ENCODE data around the gene PNMA6E.

PNMA6E gene

GRCh38 chrX:153445106-153445855, 44.1 kb upstream of the PNMA6E start:
- Histone ChIP-seq H3K9ac (ENCODE audit: low read length) (no peak overlapping the region), H4K20me1 (ENCODE audit: insufficient read depth, low read length) (no peaks in the 10 kb centered on the region), H3K79me2 (ENCODE audit: low read length) (no peaks in the 10 kb centered on the region), H3K4me1 (ENCODE audit: low read length) (no peaks in the 10 kb centered on the region), H3K9me3 (replicated peaks; ENCODE audit: insufficient read depth, low read length) (no peaks in the 10 kb centered on the region), H3K4me2 (ENCODE audit: low read depth, low read length) (no peak overlapping the region), H3K36me3 (replicated peaks; ENCODE audit: insufficient read depth, low read length) (no peaks in the 10 kb centered on the region), H3F3A (ENCODE audit: insufficient read depth, low read length) (no peaks in the 10 kb centered on the region), H3K4me3 (ENCODE audit: low read length) (no peak overlapping the region), H3K27me3 (replicated peaks; ENCODE audit: insufficient read depth, low read length) (no peaks in the 10 kb centered on the region), H2AFZ (ENCODE audit: low read length) (no peak overlapping the region), H3K9me2 (replicated peaks; ENCODE audit: insufficient read depth, low read length) (no peaks in the 10 kb centered on the region), H3K27ac (ENCODE audit: low read length) (no peak overlapping the region)
- no peak for TF ChIP-seq EZH2phosphoT487 (IDR thresholded peaks at IDR 0.05; ENCODE audit: low read length)
- no peak for TF ChIP-seq EZH2 (optimal IDR thresholded peaks at IDR 0.05; ENCODE audit: low read depth, low read length)
- no peak for TF ChIP-seq CTCF (IDR thresholded peaks at IDR 0.05; ENCODE audit: low read length)
- DNase-seq, result no peak

DNA sequence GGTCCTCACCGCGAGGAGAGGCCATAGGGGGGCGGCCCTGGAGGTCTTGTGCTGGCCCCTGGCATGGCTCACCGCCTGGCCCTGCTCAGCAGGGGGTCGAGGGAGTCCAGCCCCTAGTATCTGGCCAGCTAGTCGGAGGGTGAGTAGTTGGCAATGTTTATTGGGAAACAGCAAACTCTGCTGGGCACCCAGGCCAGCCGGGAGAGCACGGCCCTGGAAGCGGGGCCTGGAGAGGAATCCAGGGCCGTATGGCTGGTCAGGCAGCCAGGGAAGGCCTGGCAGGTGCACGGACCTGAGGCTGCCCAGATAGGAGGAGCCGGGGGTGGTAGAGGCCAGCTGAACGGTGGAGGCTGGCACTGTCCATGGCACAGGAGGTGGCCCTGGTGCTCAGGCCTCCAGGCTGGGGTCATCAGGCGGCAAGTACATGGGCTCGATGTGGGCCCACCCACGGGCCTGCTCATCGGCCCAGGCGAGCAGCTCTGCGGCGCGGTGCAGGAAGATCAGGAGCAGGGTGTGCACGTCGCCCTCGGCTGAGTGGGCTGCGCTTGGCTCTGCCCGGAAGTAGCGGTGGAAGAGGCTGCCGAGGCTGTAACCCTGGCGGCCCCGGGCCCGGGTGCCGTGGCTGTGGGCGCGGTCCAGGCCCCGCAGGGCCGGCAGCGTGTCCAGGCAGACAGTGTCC, 43.3 kb upstream of the PNMA6E start:
- TF ChIP-seq EZH2 (optimal IDR thresholded peaks at IDR 0.05; ENCODE audit: low read depth, low read length), result no peak
- no peak for TF ChIP-seq EZH2phosphoT487 (IDR thresholded peaks at IDR 0.05; ENCODE audit: low read length)
- TF ChIP-seq CTCF (IDR thresholded peaks at IDR 0.05; ENCODE audit: low read length), result no peak
- Histone ChIP-seq H3K36me3 (replicated peaks; ENCODE audit: insufficient read depth, low read length) (no peaks in the 10 kb centered on the region), H3F3A (ENCODE audit: insufficient read depth, low read length) (no peaks in the 10 kb centered on the region), H2AFZ (ENCODE audit: low read length) (no peak overlapping the region), H3K4me2 (ENCODE audit: low read depth, low read length) (no peak overlapping the region), H3K9me3 (replicated peaks; ENCODE audit: insufficient read depth, low read length) (no peaks in the 10 kb centered on the region), H3K27ac (ENCODE audit: low read length) (no peak overlapping the region), H3K4me3 (ENCODE audit: low read length) (no peak overlapping the region), H3K9ac (ENCODE audit: low read length) (no peak overlapping the region), H3K27me3 (replicated peaks; ENCODE audit: insufficient read depth, low read length) (no peaks in the 10 kb centered on the region), H3K4me1 (ENCODE audit: low read length) (no peaks in the 10 kb centered on the region), H3K9me2 (replicated peaks; ENCODE audit: insufficient read depth, low read length) (no peaks in the 10 kb centered on the region), H4K20me1 (ENCODE audit: insufficient read depth, low read length) (no peaks in the 10 kb centered on the region), H3K79me2 (ENCODE audit: low read length) (no peaks in the 10 kb centered on the region)
- DNase-seq, result no peak

DNA sequence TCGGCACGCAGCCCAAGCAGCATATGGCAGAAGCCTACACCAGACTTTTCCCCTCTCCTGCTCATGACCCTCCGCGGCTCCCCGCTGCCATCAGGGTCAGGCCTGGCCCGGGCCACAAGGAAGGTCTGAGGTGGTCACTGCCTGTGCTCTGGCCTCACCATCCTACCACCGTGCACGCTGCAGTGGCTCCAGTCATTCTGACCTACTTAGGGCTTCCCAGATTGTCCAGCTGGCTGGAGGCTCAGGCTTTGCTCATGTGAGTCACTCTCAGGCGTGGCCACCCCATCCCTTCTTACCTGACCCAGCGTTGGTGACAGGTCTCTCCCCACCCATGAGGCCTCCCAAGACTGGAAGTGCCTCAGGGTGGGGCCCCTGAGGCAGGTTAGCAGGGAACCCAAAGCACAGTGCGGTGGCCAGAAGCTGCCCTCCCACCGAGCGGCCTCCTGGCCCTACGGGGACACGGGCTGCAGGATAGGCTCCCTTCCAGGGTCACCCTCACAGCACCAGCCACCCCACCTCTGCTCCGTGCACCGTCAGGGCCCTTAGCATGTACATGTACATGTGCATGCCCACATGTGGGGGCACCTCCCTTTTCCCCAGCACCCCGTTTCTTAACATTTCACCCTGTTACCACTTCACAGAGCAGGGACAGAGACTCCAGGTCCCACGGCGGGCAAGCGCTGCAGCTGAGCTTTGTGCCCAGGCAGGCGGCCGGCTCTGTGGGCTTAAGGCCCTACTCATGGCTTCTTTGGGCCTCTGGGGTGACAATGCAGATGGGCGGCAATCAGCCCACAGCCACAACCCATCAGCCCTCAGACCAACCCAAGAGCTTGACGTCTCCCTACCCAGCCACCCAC, 42.6 kb upstream of the PNMA6E start:
- Histone ChIP-seq H3K4me2 (ENCODE audit: low read depth, low read length) (no peak overlapping the region), H3K4me1 (ENCODE audit: low read length) (no peaks in the 10 kb centered on the region), H3K79me2 (ENCODE audit: low read length) (no peaks in the 10 kb centered on the region), H3K9me2 (replicated peaks; ENCODE audit: insufficient read depth, low read length) (no peaks in the 10 kb centered on the region), H3K9me3 (replicated peaks; ENCODE audit: insufficient read depth, low read length) (no peaks in the 10 kb centered on the region), H3K9ac (ENCODE audit: low read length) (no peak overlapping the region), H3K27ac (ENCODE audit: low read length) (no peak overlapping the region), H2AFZ (ENCODE audit: low read length) (no peak overlapping the region), H3K27me3 (replicated peaks; ENCODE audit: insufficient read depth, low read length) (no peaks in the 10 kb centered on the region), H3K4me3 (ENCODE audit: low read length) (no peak overlapping the region), H3K36me3 (replicated peaks; ENCODE audit: insufficient read depth, low read length) (no peaks in the 10 kb centered on the region), H3F3A (ENCODE audit: insufficient read depth, low read length) (no peaks in the 10 kb centered on the region), H4K20me1 (ENCODE audit: insufficient read depth, low read length) (no peaks in the 10 kb centered on the region)
- no peak for DNase-seq
- TF ChIP-seq EZH2phosphoT487 (IDR thresholded peaks at IDR 0.05; ENCODE audit: low read length) (no peak), EZH2 (optimal IDR thresholded peaks at IDR 0.05; ENCODE audit: low read depth, low read length) (no peak), CTCF (IDR thresholded peaks at IDR 0.05; ENCODE audit: low read length) (no peak)

Data from MM.1S (cell line).